CD4-positive, alpha-beta T cell treated with Interleukin-6 at 100 ng/mL for 8 hours (primary cell): ENCODE measurements around the gene OSBPL10.

Experiments
- DNase-seq: peaks from one replicate; pipeline ENCODE4 v3.0.0-alpha.2; 2020; ENCODE audit warnings: mixed read lengths, low spot score

OSBPL10 gene

GRCh38 chr3:31851278-31851677 lies 129.8 kb downstream of the OSBPL10 start:
- DNase-seq = no peak

DNA sequence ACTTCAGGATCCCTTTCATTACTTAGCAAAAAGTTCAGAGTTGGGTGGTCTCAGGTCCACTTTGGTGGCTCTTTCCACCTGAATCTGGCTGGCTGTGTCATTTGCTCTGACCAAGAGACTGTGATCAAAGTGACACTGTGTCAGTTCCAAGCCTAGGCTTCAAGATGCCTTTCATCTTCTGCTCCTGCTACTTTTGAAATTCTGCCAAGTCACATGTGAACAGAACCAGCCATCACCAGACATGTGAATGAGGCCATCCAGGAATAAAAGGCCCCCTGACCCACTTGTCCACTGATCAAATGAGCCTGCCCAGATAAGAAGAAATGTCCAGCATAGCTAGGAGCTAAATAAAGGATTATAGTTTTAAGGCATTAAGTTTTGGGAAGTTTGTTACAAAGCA lies 132.2 kb downstream of the OSBPL10 start:
- DNase-seq = no peak

GRCh38 chr3:31848163-31848818 lies 132.8 kb downstream of the OSBPL10 start:
- DNase-seq = no peak

- no peak for DNase-seq
Measured at GRCh38 chr3:31847760-31848159, 133.3 kb downstream of the OSBPL10 start.

GRCh38 chr3:31841515-31841914 lies 139.5 kb downstream of the OSBPL10 start:
- no peak for DNase-seq

- DNase-seq = no peak
Measured at GRCh38 chr3:31840252-31840651, 140.8 kb downstream of the OSBPL10 start.

- no peak for DNase-seq
Measured at GRCh38 chr3:31839144-31839917, 141.7 kb downstream of the OSBPL10 start.

DNA sequence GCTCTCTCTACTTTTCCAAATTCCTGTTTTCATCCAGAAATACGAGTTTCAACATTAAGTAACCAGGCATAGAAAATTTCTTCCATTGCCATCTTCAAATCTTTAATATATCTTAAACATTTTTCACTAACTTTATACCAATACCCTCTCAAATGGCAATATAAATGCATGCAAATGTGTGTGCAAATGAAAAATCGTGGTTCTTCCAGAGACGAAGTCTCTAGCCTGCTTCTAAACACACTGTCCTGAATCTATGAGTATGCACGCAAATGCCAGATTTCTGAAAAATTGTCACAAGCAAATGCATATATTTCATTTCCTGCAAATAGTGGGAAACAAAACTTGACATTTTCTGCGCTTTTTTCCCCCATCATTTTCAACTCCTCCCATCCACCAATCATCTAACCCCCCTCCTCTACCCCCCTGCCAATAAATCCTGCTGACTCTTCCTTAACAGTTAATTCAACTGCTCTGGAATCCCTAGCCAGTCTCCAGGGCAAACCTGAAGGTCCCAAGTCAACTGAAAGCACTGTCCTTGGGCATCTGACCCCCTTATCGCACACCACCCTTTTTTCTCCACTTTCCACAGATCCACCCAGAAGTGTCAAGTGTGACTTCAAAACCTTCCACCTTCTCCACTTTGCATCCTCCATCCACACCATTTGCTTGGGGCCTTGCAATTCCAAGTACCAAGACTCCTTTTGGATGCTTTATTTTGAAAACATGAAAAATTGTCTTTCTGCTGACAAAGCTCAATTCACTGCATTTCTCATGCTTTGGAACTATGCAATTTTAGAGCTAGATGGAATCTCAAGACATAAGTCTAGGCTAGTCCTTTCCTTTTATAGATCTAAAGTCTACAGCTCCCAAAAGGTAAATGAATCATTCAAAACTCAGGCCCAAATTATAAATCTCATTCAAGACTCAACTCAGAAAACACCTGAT lies 144.7 kb downstream of the OSBPL10 start:
- no peak for DNase-seq

GRCh38 chr3:31833391-31834190 lies 147.5 kb downstream of the OSBPL10 start:
- DNase-seq = no peak

DNA sequence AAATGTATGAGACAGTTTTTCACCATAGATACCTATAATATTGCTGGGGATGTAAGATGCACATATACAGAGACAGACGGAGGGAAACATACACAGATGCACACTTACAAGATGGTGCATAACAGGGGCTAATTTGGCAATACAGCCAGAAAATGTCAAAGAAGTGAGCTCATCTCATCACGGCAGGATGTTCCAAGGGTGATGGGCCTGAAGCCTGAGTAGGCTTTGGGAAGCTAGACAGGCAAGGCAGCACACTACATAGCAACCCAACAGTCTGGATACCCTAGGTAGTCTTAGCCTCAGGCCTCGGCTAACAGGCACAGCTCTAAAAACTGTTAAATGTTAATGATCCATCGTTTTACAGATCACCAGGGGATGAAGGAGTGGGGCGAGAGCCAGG lies 148.5 kb downstream of the OSBPL10 start:
- DNase-seq = no peak

GRCh38 chr3:31831591-31831990 lies 149.5 kb downstream of the OSBPL10 start:
- DNase-seq = no peak

GRCh38 chr3:31829826-31830426 lies 151.1 kb downstream of the OSBPL10 start:
- DNase-seq = no peak

DNA sequence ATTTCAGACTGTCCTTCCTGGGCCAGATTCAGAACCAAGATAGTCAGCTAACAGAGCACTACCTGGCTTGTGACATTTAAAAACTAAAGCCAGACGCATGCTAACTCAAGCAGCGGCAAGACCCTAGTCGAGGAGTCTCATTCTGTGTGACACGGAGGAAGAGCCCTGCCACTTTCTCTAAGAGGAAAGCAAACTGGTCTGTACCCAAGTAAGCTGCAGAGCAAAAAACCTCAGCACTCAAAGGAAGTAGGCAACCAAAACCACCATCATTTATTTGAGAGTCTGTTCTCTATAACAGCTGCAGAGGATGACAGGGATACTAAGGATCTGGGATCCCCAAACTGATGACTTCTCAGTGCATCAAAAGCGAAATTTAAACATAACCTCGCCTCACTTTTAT lies 152.1 kb downstream of the OSBPL10 start:
- no peak for DNase-seq

- DNase-seq = no peak
Measured at GRCh38 chr3:31828007-31828406, 153.1 kb downstream of the OSBPL10 start.

GRCh38 chr3:31823184-31823583 lies 157.9 kb downstream of the OSBPL10 start:
- no peak for DNase-seq

DNA sequence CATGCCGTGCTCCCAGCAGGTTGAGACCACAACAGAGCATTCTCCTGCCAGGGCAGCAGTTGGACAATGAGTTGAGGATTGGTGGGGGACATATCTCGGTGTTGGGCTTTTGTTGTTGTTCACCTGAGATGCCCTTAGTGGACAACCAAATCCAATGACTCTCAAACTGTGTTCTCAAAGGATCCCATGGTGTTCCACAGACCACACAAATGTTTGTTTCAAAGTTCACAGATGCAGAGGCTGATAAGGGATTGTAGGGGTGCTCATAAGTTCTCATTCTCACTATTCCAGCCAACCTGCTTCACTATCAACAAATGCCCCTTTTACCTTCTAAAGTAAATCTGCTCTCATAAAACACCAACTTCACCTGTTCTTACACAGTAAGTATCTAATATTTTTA lies 159.9 kb downstream of the OSBPL10 start:
- DNase-seq = no peak

GRCh38 chr3:31819441-31819840 lies 161.6 kb downstream of the OSBPL10 start:
- DNase-seq = no peak

- no peak for DNase-seq
Measured at GRCh38 chr3:31817411-31817966, 163.6 kb downstream of the OSBPL10 start.

- DNase-seq = no peak
Measured at GRCh38 chr3:31815631-31816440, 165.2 kb downstream of the OSBPL10 start.

DNA sequence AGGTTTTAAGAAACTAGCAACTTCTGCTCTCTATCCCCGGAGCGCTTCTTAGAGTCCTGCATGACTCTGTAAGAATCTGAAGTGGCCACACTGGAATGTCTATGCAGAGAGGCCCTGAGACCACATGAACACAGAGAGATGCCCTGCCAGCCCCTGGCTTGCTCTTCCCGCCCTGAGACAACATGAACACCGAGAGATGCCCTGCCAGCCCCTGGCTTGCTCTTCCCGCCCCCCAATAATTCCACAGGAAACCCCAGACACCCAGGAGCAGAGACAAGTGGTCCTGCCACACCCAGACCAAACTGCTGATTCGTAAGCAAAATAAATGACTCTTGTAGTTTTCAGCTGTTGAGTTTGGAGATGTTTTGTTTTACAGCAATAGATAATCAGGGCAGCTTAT lies 166.1 kb downstream of the OSBPL10 start:
- DNase-seq = no peak
